Caki2 (cell line): ENCODE data around the gene EHBP1. TPM values are rescaled to one million over a fixed set of nuclear protein-coding genes. Genes with fewer than 3 reads are reported as not detected.

Experiments
- DNase-seq: peaks from one replicate; pipeline ENCODE4 v3.0.0-alpha.2; 2015; ENCODE audit warnings: low read depth
- in situ Hi-C: cut with HindIII; loops from 2 replicates; pipeline ENCODE4 v1.10.0; 2016; ENCODE audit warnings: low sequenced_read_pairs, low pct_unique_long_range_greater_than_20kb, mixed read lengths
- total RNA-seq: library from RNA; depleted of rRNA; stranded (reverse); fragments of >200 nt; shearing (Covaris generic); gene quantifications from 2 replicates; pipeline ENCODE4 v1.2.3, GENCODE V29; 2014; ENCODE audit warnings: low replicate concordance; rRNA removed

Gene EHBP1
- total RNA-seq, 1 experiment from 2014 or later, result 31.6 TPM

DNA sequence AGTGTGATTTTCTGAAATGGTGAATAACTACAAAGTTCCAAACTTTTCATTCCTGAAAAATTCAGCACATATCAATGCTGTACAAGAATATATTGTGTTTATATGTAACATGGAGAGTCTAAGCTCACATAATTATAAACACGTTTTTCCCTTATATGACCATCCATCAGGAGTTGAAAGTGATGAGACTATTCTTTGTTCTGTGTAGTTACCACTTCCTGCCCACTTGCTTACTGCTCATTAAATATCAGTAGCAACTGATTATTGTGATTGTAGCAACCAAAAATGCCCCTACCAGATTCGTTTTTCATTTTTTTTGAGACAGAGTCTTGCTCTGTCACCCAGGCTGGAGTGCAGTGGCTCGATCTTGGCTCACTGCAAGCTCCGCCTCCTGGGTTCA is 375.9 kb downstream of the EHBP1 start:
- in situ Hi-C loops, result no loop called here
- no peak for DNase-seq

DNA sequence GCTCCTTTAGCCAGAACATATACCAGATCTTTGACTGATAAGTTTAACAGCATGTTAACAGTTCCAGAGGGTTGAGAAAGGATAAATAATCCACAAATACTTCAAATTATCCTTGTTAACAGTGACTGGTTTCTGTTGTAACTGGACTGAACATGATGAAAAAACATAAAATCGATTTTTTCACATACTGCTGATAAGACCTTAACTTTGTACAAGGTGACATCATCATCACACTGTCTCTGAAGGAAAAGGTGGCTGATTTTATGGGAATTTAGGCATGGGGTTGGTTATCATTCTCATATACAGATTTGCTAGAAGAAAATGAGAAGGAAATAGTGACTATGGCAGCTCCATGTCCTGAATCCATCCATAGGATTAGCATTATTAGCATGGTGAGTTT is 381.2 kb downstream of the EHBP1 start:
- in situ Hi-C loops, result no loop called here

GRCh38 chr2:63092401-63092800 is 386.9 kb downstream of the EHBP1 start:
- no peak for DNase-seq
- in situ Hi-C loops, result no loop called here

More for the DNA sequence above, 381.2 kb downstream of the EHBP1 start:
- DNase-seq, result no peak

- in situ Hi-C loops, result no loop called here
Observed at GRCh38 chr2:63092857-63093256, 387.3 kb downstream of the EHBP1 start.

DNA sequence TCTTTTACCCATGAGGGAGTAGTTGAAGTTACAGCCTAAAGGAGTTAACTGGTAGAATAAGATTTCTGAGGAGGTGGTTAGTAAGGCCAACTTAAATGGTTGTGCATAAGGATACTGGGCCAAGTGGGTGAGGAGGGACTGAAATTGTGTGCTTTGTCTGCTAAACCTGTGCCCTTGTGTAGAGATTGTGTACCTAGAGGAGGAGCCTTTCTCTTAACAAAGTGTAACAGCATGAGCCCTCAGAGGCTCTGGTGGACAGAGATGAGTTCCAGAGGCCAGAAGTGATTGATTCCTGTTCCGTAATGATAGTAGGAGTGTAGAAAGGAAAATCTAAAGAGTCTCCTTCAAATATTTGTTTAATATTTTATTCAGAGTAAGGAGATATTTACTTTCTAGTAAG is 388.0 kb downstream of the EHBP1 start:
- DNase-seq, result no peak
- in situ Hi-C loops, result no loop called here

More at GRCh38 chr2:63092857-63093256, 387.3 kb downstream of the EHBP1 start:
- DNase-seq, result no peak

Other genes with a start within 250 kb of the EHBP1 start
- 5.4 and 5.8 TPM in 2 replicates for gene TMEM17, start 199.5 kb upstream of the EHBP1 start, total RNA-seq